Muscle of back (tissue), 11 donors: Measurements from ENCODE around the gene TCP10L. TPM values are rescaled to one million over a fixed set of nuclear protein-coding genes. Genes with fewer than 3 reads are reported as not detected.
"Not testable (repeated sequence)": the region's sequence is repeated elsewhere in the genome, so short reads cannot be mapped to it uniquely, and the experiment has no call there.

ENCODE experiments used
- DNase-seq, 3 donors: peaks; one replicate each; pipeline versions ENCODE4 v3.0.0 to v3.0.0-alpha.2; 2013
- polyA plus RNA-seq, 10 donors: library from polyadenylated mRNA; unstranded; fragments of 120-200 nt; gene quantifications; one replicate each; pipeline ENCODE4 v1.2.1, GENCODE V29; 2013; ENCODE audit not compliant: insufficient read length in 10 of 10

The TCP10L gene
- polyA plus RNA-seq, 10 donors: 0.18 to 2.0 (median 1.1) TPM

- no peak for DNase-seq
These were observed 30.3 kb downstream of the TCP10L start for GRCh38 chr21:32554832-32555638.

- no peak for DNase-seq
These were observed 35.4 kb downstream of the TCP10L start for GRCh38 chr21:32549886-32550285.

- DNase-seq: no peak
These were observed 35.9 kb downstream of the TCP10L start for GRCh38 chr21:32549440-32549839.

- no peak for DNase-seq
These were observed 36.3 kb downstream of the TCP10L start for GRCh38 chr21:32548978-32549377.

GRCh38 chr21:32547018-32547417 lies 38.3 kb downstream of the TCP10L start:
- DNase-seq: no peak

GRCh38 chr21:32545948-32546441 lies 39.3 kb downstream of the TCP10L start:
- peak in 2 of 3 donors; percentile 8 to 12 for DNase-seq

- no peak for DNase-seq
These were observed 40.6 kb downstream of the TCP10L start for GRCh38 chr21:32544697-32545096.

- no peak for DNase-seq
These were observed 41.3 kb downstream of the TCP10L start for GRCh38 chr21:32543975-32544374.

- not testable (repeated sequence) for DNase-seq
These were observed 42.3 kb downstream of the TCP10L start for GRCh38 chr21:32543056-32543455.

- DNase-seq: no peak
These were observed 45.9 kb downstream of the TCP10L start for GRCh38 chr21:32539378-32539777.

GRCh38 chr21:32538147-32538792 lies 47.1 kb downstream of the TCP10L start:
- no peak for DNase-seq

- no peak for DNase-seq
These were observed 47.8 kb downstream of the TCP10L start for GRCh38 chr21:32537569-32537881.

GRCh38 chr21:32535612-32536011 lies 49.7 kb downstream of the TCP10L start:
- no peak for DNase-seq

GRCh38 chr21:32534113-32534512 lies 51.2 kb downstream of the TCP10L start:
- no peak for DNase-seq

GRCh38 chr21:32533611-32534010 lies 51.7 kb downstream of the TCP10L start:
- no peak for DNase-seq

- DNase-seq: no peak
These were observed 52.3 kb downstream of the TCP10L start for GRCh38 chr21:32533053-32533452.

- no peak for DNase-seq
These were observed 52.7 kb downstream of the TCP10L start for GRCh38 chr21:32532636-32533035.

- DNase-seq: not testable (repeated sequence)
These were observed 53.8 kb downstream of the TCP10L start for GRCh38 chr21:32531561-32531960.

GRCh38 chr21:32530809-32531208 lies 54.5 kb downstream of the TCP10L start:
- DNase-seq: not testable (repeated sequence)

- DNase-seq: no peak
These were observed 55.6 kb downstream of the TCP10L start for GRCh38 chr21:32529679-32530078.

GRCh38 chr21:32525282-32525681 lies 60.0 kb downstream of the TCP10L start:
- no peak for DNase-seq

GRCh38 chr21:32523988-32524719 lies 61.2 kb downstream of the TCP10L start:
- peak in 2 of 3 donors; percentile 33 to 39 for DNase-seq
